Muscle layer of duodenum (tissue), 2 donors: ENCODE data around the gene FAM171A2.

ENCODE experiments used
- H3K27ac ChIP-seq: one replicate; pipeline ENCODE4 v1.7.0; 2013; ENCODE audit warnings: mild to moderate bottlenecking, low read length
- H3K27me3 ChIP-seq: one replicate; pipeline ENCODE4 v1.7.0; 2013; ENCODE audit warnings: low read depth, mild to moderate bottlenecking, control low read depth, low read length
- H3K36me3 ChIP-seq, 2 donors: one replicate each; pipeline ENCODE4 v1.7.0; 2013; ENCODE audit warnings: low read length in 2 of 2, control low read depth in 1 of 2, mild to moderate bottlenecking in 1 of 2; ENCODE audit not compliant: insufficient read depth in 2 of 2, control insufficient read depth in 1 of 2
- H3K4me1 ChIP-seq, 2 donors: one replicate each; pipeline ENCODE4 v1.7.0; 2013; ENCODE audit warnings: low read length in 2 of 2, mild to moderate bottlenecking in 2 of 2, control low read depth in 1 of 2, moderate library complexity in 1 of 2; ENCODE audit not compliant: insufficient read depth in 2 of 2, control insufficient read depth in 1 of 2
- H3K4me3 ChIP-seq, 2 donors: one replicate each; pipeline ENCODE4 v1.7.0; 2013; ENCODE audit warnings: low read length in 2 of 2, low read depth in 1 of 2, mild to moderate bottlenecking in 1 of 2
- H3K9me3 ChIP-seq, 2 donors: one replicate each; pipeline ENCODE4 v1.7.0; 2013; ENCODE audit warnings: low read length in 2 of 2, control low read depth in 1 of 2, mild to moderate bottlenecking in 1 of 2; ENCODE audit not compliant: control insufficient read depth in 1 of 2
- donor health status: healthy.

The FAM171A2 gene

GRCh38 chr17:44314031-44314430, 49.6 kb downstream of the FAM171A2 start:
- no peaks in the 10 kb centered on the region for H3K9me3 ChIP-seq
- H3K27me3 ChIP-seq = peaks cover 40% of the 10 kb centered on the region
- no peak overlapping the region for H3K27ac ChIP-seq
- peaks cover 0 to 16% of the 10 kb centered on the region in 2 donors for H3K4me1 ChIP-seq
- H3K4me3 ChIP-seq = no peak overlapping the region
- H3K36me3 ChIP-seq = no peaks in the 10 kb centered on the region

GRCh38 chr17:44312396-44313104, 51.1 kb downstream of the FAM171A2 start:
- H3K27me3 ChIP-seq = peaks cover 41% of the 10 kb centered on the region

GRCh38 chr17:44311562-44312181, 52.0 kb downstream of the FAM171A2 start:
- H3K27ac ChIP-seq = no peak overlapping the region
- H3K4me3 ChIP-seq = no peak overlapping the region
- H3K9me3 ChIP-seq = no peaks in the 10 kb centered on the region
- peaks cover 38% of the 10 kb centered on the region for H3K27me3 ChIP-seq
- no peaks in the 10 kb centered on the region for H3K36me3 ChIP-seq
- peaks cover 4 to 30% of the 10 kb centered on the region in 2 donors for H3K4me1 ChIP-seq

More at GRCh38 chr17:44312396-44313104, 51.1 kb downstream of the FAM171A2 start:
- Histone ChIP-seq H3K27ac (no peak overlapping the region), H3K36me3 (no peaks in the 10 kb centered on the region), H3K4me3 (no peak overlapping the region), H3K9me3 (no peaks in the 10 kb centered on the region), H3K4me1 (peaks cover 3 to 26% of the 10 kb centered on the region in 2 donors)

GRCh38 chr17:44310609-44311376, 52.9 kb downstream of the FAM171A2 start:
- Histone ChIP-seq H3K4me1 (peaks cover 4 to 26% of the 10 kb centered on the region in 2 donors), H3K9me3 (no peaks in the 10 kb centered on the region), H3K36me3 (no peaks in the 10 kb centered on the region), H3K27ac (no peak overlapping the region), H3K4me3 (no peak overlapping the region), H3K27me3 (peaks cover 29% of the 10 kb centered on the region)

- H3K4me3 ChIP-seq = no peak overlapping the region
- H3K27me3 ChIP-seq = peaks cover 25% of the 10 kb centered on the region
- peaks cover 4 to 21% of the 10 kb centered on the region in 2 donors for H3K4me1 ChIP-seq
- no peak overlapping the region for H3K27ac ChIP-seq
- no peaks in the 10 kb centered on the region for H3K9me3 ChIP-seq
- H3K36me3 ChIP-seq = no peaks in the 10 kb centered on the region
These were observed 53.5 kb downstream of the FAM171A2 start for GRCh38 chr17:44310188-44310587.

- H3K27ac ChIP-seq = no peak overlapping the region
- peaks cover 20% of the 10 kb centered on the region for H3K27me3 ChIP-seq
These were observed 54.2 kb downstream of the FAM171A2 start for GRCh38 chr17:44309472-44309871.

GRCh38 chr17:44308865-44309264, 54.8 kb downstream of the FAM171A2 start:
- no peaks in the 10 kb centered on the region for H3K36me3 ChIP-seq
- peak overlapping the region in 1 of 2 donors; percentile 49 for H3K4me3 ChIP-seq
- peaks cover 14% of the 10 kb centered on the region for H3K27me3 ChIP-seq
- no peaks in the 10 kb centered on the region for H3K9me3 ChIP-seq
- no peak overlapping the region for H3K27ac ChIP-seq
- peaks cover 4 to 17% of the 10 kb centered on the region in 2 donors for H3K4me1 ChIP-seq

More at GRCh38 chr17:44309472-44309871, 54.2 kb downstream of the FAM171A2 start:
- H3K36me3 ChIP-seq = no peaks in the 10 kb centered on the region
- no peaks in the 10 kb centered on the region for H3K9me3 ChIP-seq
- peak overlapping the region in 1 of 2 donors; percentile 49 for H3K4me3 ChIP-seq
- H3K4me1 ChIP-seq = peaks cover 4 to 17% of the 10 kb centered on the region in 2 donors

GRCh38 chr17:44308320-44308818, 55.3 kb downstream of the FAM171A2 start, which contains the start of gene RUNDC3A:
Gene RUNDC3A (plus strand): TSS chr17:44308601. CDS start chr17:44308833, 232 bp downstream.
- no peaks in the 10 kb centered on the region for H3K9me3 ChIP-seq
- peaks cover 13% of the 10 kb centered on the region for H3K27me3 ChIP-seq
- H3K36me3 ChIP-seq = no peaks in the 10 kb centered on the region
- peaks cover 4 to 17% of the 10 kb centered on the region in 2 donors for H3K4me1 ChIP-seq
- no peak within 1 kb of the TSS for H3K27ac ChIP-seq
- peak within 1 kb of the TSS; percentile 37 to 49 for H3K4me3 ChIP-seq

- Histone ChIP-seq H3K36me3 (no peaks in the 10 kb centered on the region), H3K27me3 (peaks cover 6% of the 10 kb centered on the region), H3K27ac (no peak overlapping the region), H3K4me3 (peak overlapping the region; percentile 37 to 49), H3K9me3 (no peaks in the 10 kb centered on the region), H3K4me1 (peaks cover 4 to 17% of the 10 kb centered on the region in 2 donors)
These were observed 56.1 kb downstream of the FAM171A2 start for GRCh38 chr17:44307387-44308186.

GRCh38 chr17:44304651-44305050, 59.0 kb downstream of the FAM171A2 start:
- no peaks in the 10 kb centered on the region for H3K36me3 ChIP-seq
- H3K27ac ChIP-seq = no peak overlapping the region
- H3K4me3 ChIP-seq = no peak overlapping the region
- H3K4me1 ChIP-seq = peaks cover 4 to 17% of the 10 kb centered on the region in 2 donors
- peaks cover 6% of the 10 kb centered on the region for H3K27me3 ChIP-seq
- H3K9me3 ChIP-seq = no peaks in the 10 kb centered on the region
